Right renal pelvis (tissue), 4 donors: ENCODE data around the gene TCP1. TPM values are rescaled to one million over a fixed set of nuclear protein-coding genes. Genes with fewer than 3 reads are reported as not detected.
"Not testable (repeated sequence)": the region's sequence is repeated elsewhere in the genome, so short reads cannot be mapped to it uniquely, and the experiment has no call there.

Experiments
- DNase-seq, 4 donors: peaks; one replicate each; pipeline ENCODE4 v3.0.0-alpha.2; 2013; ENCODE audit warnings: low read depth in 4 of 4, low spot score in 3 of 4, missing footprints in 1 of 4
- polyA plus RNA-seq, 4 donors: library from polyadenylated mRNA; unstranded; fragments of 120-200 nt; gene quantifications; one replicate each; pipeline ENCODE4 v1.2.1, GENCODE V29; 2013; ENCODE audit not compliant: insufficient read length in 4 of 4

Gene TCP1
- polyA plus RNA-seq, result 100 to 1,000 TPM; 253 to 279 (median 268) TPM

DNA sequence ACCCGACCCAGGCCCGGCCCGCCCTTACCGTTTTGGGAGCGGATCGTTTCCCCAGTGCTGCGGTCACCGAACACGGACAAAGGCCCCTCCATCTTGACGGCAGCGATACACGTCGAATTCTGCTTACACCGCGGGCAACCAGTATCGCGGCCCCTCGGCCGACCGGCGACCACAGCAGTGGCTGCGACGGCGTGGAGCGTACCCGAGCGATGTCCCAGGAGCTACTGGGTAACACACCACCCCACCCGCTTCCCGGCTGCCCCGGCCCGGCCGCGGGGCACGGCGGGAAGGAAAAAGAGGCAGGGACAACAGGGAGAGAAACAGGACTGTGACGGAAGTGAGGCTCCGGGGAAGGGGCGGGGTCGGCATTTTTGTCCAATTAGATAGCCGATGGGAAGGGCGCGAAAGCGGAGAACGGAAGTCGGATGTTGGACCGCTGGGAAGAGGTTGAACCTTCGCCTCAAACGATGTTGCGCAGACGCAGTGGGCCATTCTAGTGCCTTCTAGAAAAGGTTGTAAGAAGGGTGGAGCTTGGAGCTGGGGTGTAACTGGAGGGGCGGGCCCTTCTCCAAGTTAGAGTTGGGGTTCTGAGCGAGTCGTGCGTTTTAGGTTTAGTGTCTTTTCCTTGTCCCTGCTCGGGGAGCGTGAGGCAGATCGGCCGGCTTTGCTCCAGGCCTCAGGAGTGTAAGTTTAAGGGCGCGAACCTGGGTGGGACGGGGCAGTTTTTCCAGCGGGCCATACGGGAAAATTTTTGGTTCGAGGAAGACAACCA lies at the start of gene TCP1:
TCP1 (minus strand) TSS at position 226 of the 772 bp plus-strand sequence; CDS start at position 92, 134 bp downstream.
- DNase-seq, result peak; percentile 98 to 100 (median 99)

GRCh38 chr6:159838020-159838744 lies 48.8 kb upstream of the TCP1 start:
- DNase-seq, result no peak

DNA sequence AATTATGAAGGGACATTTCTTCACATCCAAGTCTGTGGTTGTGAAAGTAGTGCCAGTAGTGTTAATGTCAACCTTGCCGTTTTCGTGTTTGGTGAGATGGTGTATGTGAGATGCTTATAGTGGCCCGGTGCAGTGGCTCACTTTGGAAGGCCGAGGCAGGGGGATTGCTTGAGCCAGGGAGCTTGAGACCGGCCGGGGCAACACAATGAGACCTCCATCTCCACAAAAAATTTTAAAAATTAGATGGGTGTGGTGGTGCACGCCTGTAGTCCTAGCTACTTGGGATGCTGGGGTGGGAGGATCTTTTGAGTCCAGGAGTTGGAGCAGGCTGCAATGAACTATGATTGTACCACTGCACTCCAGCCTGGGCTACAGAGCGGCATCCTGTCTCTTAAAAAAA lies 48.1 kb upstream of the TCP1 start:
- DNase-seq, result no peak

DNA sequence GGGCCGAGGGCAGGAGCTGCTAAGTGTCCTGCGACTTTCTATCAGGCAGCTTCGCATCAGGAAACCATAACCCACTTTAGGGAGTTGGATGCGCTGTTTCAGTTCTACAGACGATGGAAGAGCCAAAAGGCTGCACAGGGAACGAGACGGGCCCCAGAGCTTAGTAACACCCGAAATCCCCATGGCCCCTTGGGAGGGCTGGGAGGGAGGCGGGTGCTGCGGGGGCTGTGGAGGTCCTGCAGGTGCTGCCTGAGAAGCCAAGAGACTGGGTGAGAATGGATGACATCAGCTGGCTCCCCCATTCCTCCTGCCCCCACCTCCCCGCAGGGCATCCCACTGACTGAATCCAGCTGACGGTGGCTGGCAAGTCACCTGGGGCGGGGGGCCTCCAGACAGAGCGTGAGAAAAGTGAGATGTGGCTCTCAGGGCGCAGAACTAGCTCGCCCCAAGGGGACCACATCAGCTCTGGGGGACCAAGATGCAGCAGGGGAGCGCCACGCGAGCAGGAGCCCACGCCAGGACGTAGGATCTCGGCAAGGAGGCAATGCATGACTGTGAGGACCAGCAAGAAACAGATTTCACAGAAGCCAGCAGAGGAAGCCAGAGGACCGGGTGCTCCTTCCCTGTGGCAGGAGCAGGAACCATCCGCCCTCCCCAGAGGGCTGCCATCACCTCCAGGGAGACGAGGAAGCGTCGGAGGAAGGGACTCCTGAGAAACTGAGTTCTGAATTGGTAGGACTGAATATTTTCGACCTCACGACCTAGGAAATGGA lies 47.5 kb upstream of the TCP1 start:
- DNase-seq, result no peak

DNA sequence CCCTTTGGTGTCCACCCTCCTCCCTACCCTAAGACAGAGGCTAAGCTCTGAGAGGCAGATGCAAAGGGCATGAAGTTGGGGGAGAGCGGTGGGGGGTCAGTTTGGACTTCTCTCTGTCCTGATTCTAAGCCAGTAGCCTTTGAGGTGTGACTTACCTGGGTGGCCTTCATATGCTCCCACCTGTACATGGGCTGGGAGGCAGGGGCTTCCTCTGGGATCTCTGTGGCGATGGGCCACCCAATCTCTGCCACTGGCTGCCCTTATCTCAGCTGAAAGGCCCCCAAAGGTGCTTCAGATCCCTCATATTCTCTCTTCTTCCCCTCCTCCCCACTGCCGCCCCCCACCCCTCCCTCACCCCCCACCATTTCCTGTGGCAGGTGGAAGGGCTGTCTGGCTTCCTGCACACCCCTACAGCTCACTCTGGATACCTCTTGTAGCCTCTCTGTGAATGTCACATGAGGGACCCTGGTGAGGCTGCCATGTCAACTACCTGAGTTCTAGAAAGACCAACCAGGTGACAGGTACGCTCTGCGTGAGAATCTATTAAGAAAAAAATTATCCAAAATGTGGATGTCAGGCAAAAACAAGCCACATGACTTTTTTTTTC lies 44.7 kb upstream of the TCP1 start:
- no peak for DNase-seq

DNA sequence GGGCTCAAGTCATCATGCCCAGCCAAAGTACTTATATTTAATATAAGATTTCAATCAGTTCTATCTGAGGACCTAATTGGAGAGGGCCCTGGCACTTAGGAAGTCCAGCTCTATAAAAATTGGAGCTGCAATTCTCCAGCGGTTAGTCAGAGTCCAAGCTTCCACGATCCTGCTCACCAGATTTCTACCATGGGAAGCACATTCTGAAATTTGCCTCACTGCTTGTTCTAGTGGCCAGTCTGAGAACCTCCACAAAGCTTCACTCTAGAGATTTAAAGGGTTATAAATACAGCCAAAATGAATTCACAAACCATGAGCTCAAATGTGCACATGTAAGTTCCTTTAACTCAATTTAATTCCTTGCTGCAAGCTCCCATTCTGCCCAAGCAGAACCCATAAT lies 44.2 kb upstream of the TCP1 start:
- no peak for DNase-seq

DNA sequence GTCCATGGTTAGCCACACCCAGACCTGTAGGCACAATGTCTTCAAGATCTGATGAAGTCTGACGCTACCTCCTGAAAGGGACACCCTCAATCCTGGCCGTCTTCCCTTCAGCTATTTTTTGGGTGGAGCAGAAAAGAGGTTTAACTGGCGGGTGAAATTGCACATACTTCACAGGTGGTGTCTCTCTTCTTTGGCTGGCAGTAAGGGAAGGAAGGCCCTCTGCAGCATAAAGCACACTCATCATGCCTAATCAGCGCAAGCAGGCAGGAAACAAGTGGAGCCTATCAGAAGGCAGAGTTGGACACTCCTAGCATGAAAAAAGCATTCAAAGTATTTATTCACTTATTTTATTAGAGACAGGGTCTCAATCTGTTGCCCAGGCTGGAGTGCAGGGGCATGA lies 43.5 kb upstream of the TCP1 start:
- DNase-seq, result no peak

DNA sequence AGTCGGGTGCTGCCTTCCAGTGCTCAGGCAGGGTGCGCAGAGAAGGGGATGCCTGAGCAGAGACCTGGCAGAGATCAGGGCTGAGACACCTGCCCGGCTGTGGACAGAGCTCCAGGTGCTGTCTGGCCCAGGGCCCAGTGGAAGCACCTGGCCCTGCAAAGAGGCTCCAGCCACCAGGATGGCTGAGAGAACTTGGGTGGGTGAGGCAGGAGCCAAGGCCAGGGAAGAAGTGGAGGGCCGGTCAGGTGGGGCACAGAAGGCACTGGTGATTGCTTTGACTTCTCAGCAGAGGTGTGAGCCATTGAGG lies 41.9 kb upstream of the TCP1 start:
- no peak for DNase-seq

- DNase-seq, result no peak
These were observed 41.3 kb upstream of the TCP1 start for GRCh38 chr6:159830501-159831372.

DNA sequence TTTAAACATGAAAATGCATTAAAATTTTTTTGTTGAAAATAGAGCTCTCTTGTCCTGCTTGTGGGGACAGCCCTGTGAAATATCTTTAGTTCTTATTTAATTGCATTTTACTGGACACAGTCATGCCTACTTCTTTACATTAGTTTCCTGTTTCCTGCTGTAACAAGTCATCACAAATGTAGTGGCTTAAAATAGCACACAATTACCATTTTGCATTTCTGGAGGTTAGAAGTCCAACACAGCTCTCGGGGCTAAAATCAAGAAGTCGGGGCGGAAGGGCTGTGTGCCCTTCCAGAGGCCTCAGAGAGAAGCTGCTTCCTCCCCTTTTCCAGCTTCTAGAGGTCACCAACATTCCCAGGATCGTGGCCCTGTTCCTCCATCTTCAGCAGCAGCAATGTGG lies 40.1 kb upstream of the TCP1 start:
- no peak for DNase-seq

DNA sequence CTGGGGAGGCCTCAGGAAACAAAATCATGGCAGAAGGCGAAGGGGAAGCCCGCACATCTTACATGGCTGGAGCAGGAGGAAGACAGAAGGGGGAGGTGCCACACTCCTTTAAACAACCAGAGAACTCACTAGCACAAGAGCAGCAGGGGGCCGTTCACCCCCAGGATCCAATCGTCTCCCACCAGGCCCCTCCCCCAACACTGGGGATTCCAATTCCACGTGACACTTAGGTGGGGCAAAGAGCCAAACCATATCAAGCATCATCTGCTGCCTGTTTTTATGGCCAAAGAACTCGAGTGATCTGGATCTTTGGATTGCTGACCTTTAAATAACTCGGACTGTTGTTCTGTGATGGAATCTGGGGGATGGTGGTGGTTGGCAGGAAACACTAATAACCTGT lies 38.7 kb upstream of the TCP1 start:
- DNase-seq, result no peak

- DNase-seq, result no peak
These were observed 37.7 kb upstream of the TCP1 start for GRCh38 chr6:159826968-159827647.

DNA sequence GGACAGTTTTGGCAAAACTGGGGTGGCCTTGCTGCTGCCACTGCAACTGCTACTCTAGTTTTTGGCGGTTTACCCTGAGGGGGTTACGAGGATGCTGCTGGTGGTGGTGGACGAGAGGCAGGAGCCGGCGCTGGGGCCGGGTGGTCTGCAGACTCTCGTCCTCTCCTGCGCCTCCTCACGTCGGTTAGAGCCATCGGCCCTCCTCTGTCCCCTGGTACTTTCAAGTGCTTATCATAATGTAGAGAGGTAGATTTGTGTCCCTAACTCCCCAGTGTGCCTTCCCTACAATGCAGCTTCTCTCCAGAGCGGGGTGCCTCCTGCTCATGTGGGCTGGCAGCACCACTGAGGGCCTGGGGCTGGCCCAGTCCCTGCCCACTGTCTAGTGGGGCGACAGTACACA lies 36.6 kb upstream of the TCP1 start:
- no peak for DNase-seq

DNA sequence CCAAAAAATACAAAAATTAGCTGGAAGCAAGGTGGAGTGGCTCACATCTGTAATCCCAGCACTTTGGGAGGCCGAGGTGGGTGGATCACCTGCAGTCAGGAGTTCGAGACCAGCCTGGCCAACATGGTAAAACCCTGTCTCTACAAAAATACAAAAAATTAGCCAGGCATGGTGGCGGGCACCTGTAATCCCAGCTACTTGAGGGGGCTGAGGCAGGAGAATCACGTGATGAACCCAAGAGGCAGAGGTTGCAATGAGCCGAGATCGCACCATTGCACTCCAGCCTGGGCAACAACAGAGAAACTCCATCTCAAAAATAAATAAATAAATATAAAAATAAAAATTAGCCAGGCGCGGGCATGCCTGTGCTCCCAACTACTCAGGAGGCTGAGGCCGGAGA lies 35.3 kb upstream of the TCP1 start:
- not testable (repeated sequence) for DNase-seq

DNA sequence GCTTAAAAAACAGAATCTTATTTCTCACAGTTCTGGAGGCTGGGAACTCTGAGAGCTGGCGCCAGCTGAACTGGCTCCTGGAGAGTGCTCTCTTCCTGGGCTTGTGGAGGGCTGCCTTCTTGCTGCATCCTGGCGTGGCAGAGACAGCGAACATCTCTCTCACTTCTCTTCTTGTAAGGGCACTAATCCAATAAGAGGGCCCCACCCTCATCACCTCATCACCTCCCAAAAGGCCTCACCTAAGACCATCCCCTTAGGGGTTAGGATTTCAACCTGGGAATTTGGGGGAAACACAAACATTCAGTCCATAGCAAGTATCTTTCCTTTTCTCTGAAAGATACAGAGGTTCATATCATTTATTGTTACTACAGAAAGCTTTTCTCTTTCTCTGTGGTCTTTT lies 34.6 kb upstream of the TCP1 start:
- DNase-seq, result no peak

- DNase-seq, result no peak
These were observed 32.3 kb upstream of the TCP1 start for GRCh38 chr6:159821726-159822125.

- no peak for DNase-seq
These were observed 31.7 kb upstream of the TCP1 start for GRCh38 chr6:159821122-159821521.

GRCh38 chr6:159819932-159820640 lies 30.7 kb upstream of the TCP1 start:
- no peak for DNase-seq

DNA sequence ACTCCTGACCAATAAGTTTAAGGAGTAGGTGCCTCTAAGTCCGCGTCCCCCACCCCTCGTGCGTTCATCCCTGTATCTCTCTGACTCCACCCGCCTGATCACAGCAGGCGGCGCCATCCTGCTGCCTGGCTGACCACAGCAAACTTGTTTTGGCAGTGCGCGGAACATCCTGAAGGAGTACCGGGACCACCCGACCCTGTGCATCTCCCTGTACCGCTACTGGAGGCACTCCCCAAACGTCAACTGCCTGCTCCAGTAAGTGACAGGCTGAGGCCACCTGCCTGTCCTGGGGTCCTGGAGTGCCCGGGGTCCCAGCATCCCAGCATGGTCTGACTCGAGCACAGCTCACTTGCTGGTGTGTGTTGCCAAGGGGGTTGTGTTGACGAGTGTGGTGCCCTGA lies 29.7 kb upstream of the TCP1 start:
- DNase-seq, result no peak
